Lower lobe of right lung (tissue), 2 donors: ENCODE measurements around the gene MAP3K2. TPM values are rescaled to one million over a fixed set of nuclear protein-coding genes. Genes with fewer than 3 reads are reported as not detected.

Experiments used
- ATAC-seq, 2 donors: fragments of 200-7000 bp; cut with Tn5 transposase; one replicate each; pipeline ENCODE4 v1.9.1; 2020 to 2022; ENCODE audit warnings: mild to moderate bottlenecking in 2 of 2, moderate library complexity in 2 of 2
- DNase-seq: peaks from one replicate; pipeline ENCODE4 v3.0.0-alpha.2; 2020
- H3K27ac ChIP-seq: fragments of 200-600 bp; one replicate; pipeline ENCODE4 v1.8.0; 2022
- H3K27me3 ChIP-seq: fragments of 200-600 bp; one replicate; pipeline ENCODE4 v1.8.0; 2022; ENCODE audit warnings: low read depth
- H3K36me3 ChIP-seq: fragments of 200-600 bp; one replicate; pipeline ENCODE4 v1.8.0; 2022; ENCODE audit warnings: mild to moderate bottlenecking
- H3K4me1 ChIP-seq: fragments of 200-600 bp; one replicate; pipeline ENCODE4 v1.8.0; 2022
- H3K4me3 ChIP-seq: fragments of 200-600 bp; one replicate; pipeline ENCODE4 v1.8.0; 2022; ENCODE audit warnings: mild to moderate bottlenecking
- H3K9me3 ChIP-seq: fragments of 200-600 bp; one replicate; pipeline ENCODE4 v1.8.0; 2022
- CTCF ChIP-seq: fragments of 200-600 bp; IDR thresholded peaks from one replicate; pipeline ENCODE4 v1.8.0; 2022; ENCODE audit warnings: antibody characterized with exemption, mild to moderate bottlenecking
- intact Hi-C: fragments of 100-400 bp; cut with DNase I; formaldehyde crosslinking; loops from one replicate; pipeline ENCODE4 v1.11.0; 2022
- total RNA-seq: library from RNA; stranded (reverse); fragmentation: NEBNext Ultra II Directional; extraction: Animal tissue kit (Norgen Biotek cat#: 25700); gene quantifications from one replicate; pipeline ENCODE4 v1.2.1, GENCODE V29; 2021
- donor health status: DM: no; HTN: yes; CAD: no; lungs with severe emphysema.

MAP3K2 gene
- total RNA-seq, 1 donor from 2014 or later: 78.4 TPM

- DNase-seq: no peak
- no peak for ATAC-seq
- Histone ChIP-seq H3K27me3 (no peaks in the 10 kb centered on the region), H3K36me3 (no peaks in the 10 kb centered on the region), H3K27ac (no peak overlapping the region), H3K4me3 (no peak overlapping the region), H3K4me1 (peaks cover 23% of the 10 kb centered on the region), H3K9me3 (no peaks in the 10 kb centered on the region)
- intact Hi-C loops: no loop called here
- no peak for TF ChIP-seq CTCF
Observed at GRCh38 chr2:127347015-127347414, 40.8 kb downstream of the MAP3K2 start.

GRCh38 chr2:127343277-127343676 lies 44.5 kb downstream of the MAP3K2 start:
- Histone ChIP-seq H3K27ac (no peak overlapping the region), H3K9me3 (no peaks in the 10 kb centered on the region), H3K4me3 (no peak overlapping the region), H3K4me1 (peaks cover 3% of the 10 kb centered on the region), H3K27me3 (no peaks in the 10 kb centered on the region), H3K36me3 (peaks cover 17% of the 10 kb centered on the region)
- no peak for TF ChIP-seq CTCF
- intact Hi-C loops: no loop called here
- ATAC-seq: no peak
- no peak for DNase-seq

- H3K9me3 ChIP-seq: no peaks in the 10 kb centered on the region
- no peak overlapping the region for H3K27ac ChIP-seq
- H3K27me3 ChIP-seq: no peaks in the 10 kb centered on the region
- TF ChIP-seq CTCF: no peak
- ATAC-seq (no peak), DNase-seq (no peak)
- intact Hi-C loops: no loop called here
- H3K4me1 ChIP-seq: no peaks in the 10 kb centered on the region
- peaks cover 29% of the 10 kb centered on the region for H3K36me3 ChIP-seq
- no peak overlapping the region for H3K4me3 ChIP-seq
Observed at GRCh38 chr2:127342101-127342500, 45.7 kb downstream of the MAP3K2 start.

DNA sequence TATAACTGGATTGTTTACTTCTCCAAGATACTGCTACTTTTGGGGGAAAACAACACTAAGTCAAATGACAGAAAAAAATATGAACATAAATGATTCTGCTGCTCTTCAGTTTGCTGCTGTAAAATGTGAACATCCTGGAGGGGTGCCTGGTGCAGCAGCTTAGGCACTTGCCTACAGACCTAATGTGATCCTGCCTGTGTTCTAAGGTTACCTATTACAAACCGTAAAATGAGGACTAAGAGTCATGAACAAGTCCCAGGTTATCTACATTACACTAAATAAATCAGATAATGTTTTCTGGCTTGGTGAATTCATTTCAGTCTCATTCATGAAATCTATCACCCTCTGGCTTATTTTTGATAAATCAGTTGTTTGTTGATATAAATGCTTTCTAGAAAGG lies 55.4 kb downstream of the MAP3K2 start:
- DNase-seq (no peak), ATAC-seq (no peak)
- intact Hi-C loops: no loop called here

GRCh38 chr2:127330753-127331152 lies 57.0 kb downstream of the MAP3K2 start:
- H3K36me3 ChIP-seq: peaks cover 86% of the 10 kb centered on the region
- intact Hi-C loops: no loop called here
- H3K4me3 ChIP-seq: no peak overlapping the region
- no peak for TF ChIP-seq CTCF
- no peak overlapping the region for H3K27ac ChIP-seq
- H3K27me3 ChIP-seq: no peaks in the 10 kb centered on the region
- DNase-seq (no peak), ATAC-seq (no peak)
- no peaks in the 10 kb centered on the region for H3K4me1 ChIP-seq
- no peaks in the 10 kb centered on the region for H3K9me3 ChIP-seq

More for the DNA sequence above, 55.4 kb downstream of the MAP3K2 start:
- H3K36me3 ChIP-seq: peaks cover 84% of the 10 kb centered on the region
- no peaks in the 10 kb centered on the region for H3K4me1 ChIP-seq
- H3K27me3 ChIP-seq: no peaks in the 10 kb centered on the region
- H3K9me3 ChIP-seq: no peaks in the 10 kb centered on the region
- TF ChIP-seq CTCF: no peak
- no peak overlapping the region for H3K4me3 ChIP-seq
- no peak overlapping the region for H3K27ac ChIP-seq
